ENCODE data around the gene MAML2.

GRCh38 chr11:96309016-96309642 lies 33.9 kb downstream of the MAML2 start:
- TF ChIP-seq EP300 (IDR thresholded peaks at IDR 0.05): no peak
- TF ChIP-seq CTCF (IDR thresholded peaks at IDR 0.05): no peak
- TF ChIP-seq POLR2A (IDR thresholded peaks at IDR 0.05): no peak
- TF ChIP-seq POLR2AphosphoS5 (IDR thresholded peaks at IDR 0.05): no peak

Data from stomach (tissue), 4 donors.